SK-N-MC (cell line): Measurements from ENCODE around the gene KAZN.

Experiments used
- DNase-seq: peaks from one replicate; pipeline ENCODE4 v3.0.0-alpha.2; 2011; ENCODE audit warnings: low read depth, low spot score
- H3K27ac ChIP-seq: fragments of 200-600 bp; sonication (generic); 2 replicates; pipeline ENCODE4 v1.5.1; 2016; ENCODE audit warnings: mixed run types
- H3K36me3 ChIP-seq: fragments of 200-600 bp; sonication (generic); 2 replicates; pipeline ENCODE4 v1.6.1; 2017; ENCODE audit warnings: antibody characterized with exemption, low read length, mixed read lengths; ENCODE audit not compliant: insufficient read depth
- H3K4me3 ChIP-seq: fragments of 200-600 bp; sonication (generic); 2 replicates; pipeline ENCODE4 v1.5.1; 2016
- H3K9ac ChIP-seq: fragments of 200-600 bp; sonication (generic); 2 replicates; pipeline ENCODE4 v1.8.0; 2017; ENCODE audit warnings: mixed run types, mixed read lengths; ENCODE audit not compliant: insufficient read length
- H3K9me3 ChIP-seq: fragments of 200-600 bp; sonication (generic); 2 replicates; pipeline ENCODE4 v1.6.1; 2017; ENCODE audit warnings: low read depth, mild to moderate bottlenecking, antibody characterized with exemption, low read length, moderate library complexity, mixed read lengths
- EZH2 ChIP-seq: fragments of 200-600 bp; sonication (generic); IDR thresholded peaks from one replicate; pipeline ENCODE4 v1.6.1; 2017; ENCODE audit warnings: antibody characterized with exemption
- FOXP2 ChIP-seq: optimal IDR thresholded peaks from 2 replicates; pipeline ENCODE3; 2011; ENCODE audit warnings: mild to moderate bottlenecking, moderate library complexity; ENCODE audit not compliant: insufficient read depth; ENCODE audit errors: extremely low read length, control extremely low read depth
- POLR2AphosphoS5 ChIP-seq: IDR thresholded peaks from 2 replicates; pipeline ENCODE4 v1.6.1; 2012; ENCODE audit warnings: mild to moderate bottlenecking, low read depth, low read length, borderline replicate concordance

Gene KAZN

GRCh38 chr1:14884614-14885175, 286.2 kb downstream of the KAZN start:
- Histone ChIP-seq H3K9me3 (no peaks in the 10 kb centered on the region), H3K9ac (no peak overlapping the region), H3K36me3 (no peaks in the 10 kb centered on the region), H3K27ac (no peak overlapping the region), H3K4me3 (no peak overlapping the region)
- DNase-seq, result no peak
- TF ChIP-seq POLR2AphosphoS5, result no peak

- Histone ChIP-seq H3K36me3 (no peaks in the 10 kb centered on the region), H3K9me3 (no peaks in the 10 kb centered on the region), H3K9ac (no peak overlapping the region), H3K27ac (no peak overlapping the region), H3K4me3 (no peak overlapping the region)
- TF ChIP-seq FOXP2, result peak; percentile 88
- no peak for TF ChIP-seq POLR2AphosphoS5
- TF ChIP-seq EZH2, result no peak
- peak; percentile 28 for DNase-seq
Observed at GRCh38 chr1:14887044-14887566, 288.6 kb downstream of the KAZN start.

- TF ChIP-seq FOXP2 (no peak), POLR2AphosphoS5 (no peak), EZH2 (no peak)
- Histone ChIP-seq H3K9me3 (no peaks in the 10 kb centered on the region), H3K36me3 (no peaks in the 10 kb centered on the region), H3K27ac (no peak overlapping the region), H3K4me3 (no peak overlapping the region), H3K9ac (no peak overlapping the region)
- no peak for DNase-seq
Observed at GRCh38 chr1:14887764-14888350, 289.4 kb downstream of the KAZN start.

- no peak for TF ChIP-seq FOXP2
- no peak for TF ChIP-seq EZH2
- no peak for TF ChIP-seq POLR2AphosphoS5
- no peak overlapping the region for H3K27ac ChIP-seq
- H3K9ac ChIP-seq, result no peak overlapping the region
- H3K36me3 ChIP-seq, result no peaks in the 10 kb centered on the region
- no peak overlapping the region for H3K4me3 ChIP-seq
- no peak for DNase-seq
- H3K9me3 ChIP-seq, result no peaks in the 10 kb centered on the region
Observed at GRCh38 chr1:14888374-14888773, 289.9 kb downstream of the KAZN start.

DNA sequence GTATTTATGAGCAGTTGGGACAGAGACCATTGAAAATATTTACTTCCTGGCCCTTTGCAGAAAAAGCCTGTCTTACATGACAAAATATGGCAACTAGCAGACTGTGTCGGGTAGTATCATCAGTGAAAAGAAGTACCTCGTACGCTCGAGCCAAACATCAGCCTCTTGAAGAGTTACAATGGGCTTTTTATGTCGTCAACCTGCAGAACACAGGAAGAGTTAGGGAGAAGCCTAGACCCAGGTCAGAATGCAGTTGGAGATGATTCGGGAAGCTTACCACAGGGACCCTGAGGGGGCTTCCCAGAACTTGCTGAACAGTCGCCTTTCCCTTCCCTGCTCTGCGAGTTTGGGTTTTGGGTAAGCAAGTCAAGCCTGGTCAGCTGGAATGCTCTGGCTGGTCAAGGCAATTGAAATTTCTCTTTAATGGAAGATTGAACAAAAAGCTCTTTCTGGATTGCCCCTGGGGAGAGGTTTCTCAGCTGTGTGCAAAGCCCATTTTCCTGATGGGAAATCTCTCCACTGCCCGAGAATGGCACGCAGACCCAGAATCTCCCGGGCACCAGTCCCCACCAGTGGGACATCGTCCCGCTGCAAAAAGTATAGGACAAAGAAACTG, 291.4 kb downstream of the KAZN start:
- TF ChIP-seq FOXP2, result no peak
- no peak for TF ChIP-seq EZH2
- TF ChIP-seq POLR2AphosphoS5, result no peak
- Histone ChIP-seq H3K36me3 (no peaks in the 10 kb centered on the region), H3K9me3 (no peaks in the 10 kb centered on the region), H3K4me3 (no peak overlapping the region), H3K9ac (no peak overlapping the region), H3K27ac (no peak overlapping the region)
- no peak for DNase-seq

DNA sequence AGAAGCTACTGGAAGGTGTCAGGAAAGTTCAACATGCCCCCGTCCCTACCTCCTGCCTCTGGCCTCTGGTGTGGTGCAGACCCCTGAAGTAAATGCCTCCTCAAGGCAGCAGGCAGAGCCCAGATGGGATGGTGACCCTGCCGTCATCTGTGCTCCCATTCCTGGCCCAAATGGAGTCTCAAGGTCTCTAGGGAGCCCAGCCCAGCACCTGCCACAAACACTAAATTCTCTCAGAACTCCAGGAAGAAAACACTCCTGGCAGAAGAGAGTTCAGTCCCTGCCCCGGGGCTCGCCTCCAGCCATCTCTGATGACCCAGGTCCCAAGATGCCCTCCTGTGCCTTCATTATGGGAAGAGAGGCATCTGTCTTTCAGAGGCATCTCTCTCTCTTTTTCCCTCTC, 293.5 kb downstream of the KAZN start:
- no peaks in the 10 kb centered on the region for H3K9me3 ChIP-seq
- no peak overlapping the region for H3K4me3 ChIP-seq
- H3K9ac ChIP-seq, result no peak overlapping the region
- H3K36me3 ChIP-seq, result no peaks in the 10 kb centered on the region
- no peak for TF ChIP-seq POLR2AphosphoS5
- TF ChIP-seq EZH2, result no peak
- no peak for TF ChIP-seq FOXP2
- DNase-seq, result no peak
- no peak overlapping the region for H3K27ac ChIP-seq

- Histone ChIP-seq H3K9me3 (no peaks in the 10 kb centered on the region), H3K36me3 (no peaks in the 10 kb centered on the region), H3K4me3 (no peak overlapping the region; the same call in 1 of the 2 replicates), H3K9ac (no peak overlapping the region), H3K27ac (no peak overlapping the region)
- no peak for DNase-seq
- no peak for TF ChIP-seq EZH2
- TF ChIP-seq FOXP2, result no peak
- no peak for TF ChIP-seq POLR2AphosphoS5
Observed at GRCh38 chr1:14894811-14895560, 296.5 kb downstream of the KAZN start.

DNA sequence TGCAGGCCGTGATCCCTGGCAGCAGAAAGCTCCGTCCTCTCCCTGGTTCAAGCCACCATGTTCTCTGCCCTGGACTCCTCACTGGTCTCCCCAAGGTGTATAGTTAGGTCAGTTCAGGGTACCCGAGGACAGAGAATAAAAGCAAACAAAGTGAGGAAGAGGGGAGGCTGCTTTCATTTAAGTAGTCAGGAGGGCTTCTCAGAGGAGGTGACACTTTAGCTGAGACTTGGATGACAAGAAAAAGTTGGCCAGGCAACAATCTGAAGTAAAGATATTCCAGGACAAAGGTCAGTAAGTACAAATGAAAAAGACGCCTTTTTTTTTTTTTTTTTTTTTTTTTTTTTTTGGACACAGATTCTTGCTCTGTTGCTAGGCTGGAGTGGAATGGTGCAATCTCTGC, 297.2 kb downstream of the KAZN start:
- Histone ChIP-seq H3K9me3 (no peaks in the 10 kb centered on the region), H3K36me3 (no peaks in the 10 kb centered on the region), H3K4me3 (no peak overlapping the region), H3K9ac (no peak overlapping the region), H3K27ac (no peak overlapping the region)
- no peak for DNase-seq
- TF ChIP-seq FOXP2 (no peak), EZH2 (no peak), POLR2AphosphoS5 (no peak)
